GM19397 (cell line): Measurements from ENCODE around the gene TRAIP.
A peak's percentile ranks its signal among the peaks of the same experiment; 100 is the strongest.
"Not testable (repeated sequence)": the region's sequence is repeated elsewhere in the genome, so short reads cannot be mapped to it uniquely, and the experiment has no call there.

Experiments
- ATAC-seq: cut with Tn5 transposase; IDR thresholded peaks from one replicate; pipeline ENCODE4 v1.9.1; 2021; ENCODE audit warnings: mild to moderate bottlenecking, moderate library complexity; ENCODE audit not compliant: unreplicated experiment

TRAIP gene

GRCh38 chr3:49831341-49831740, 25.0 kb downstream of the TRAIP start:
- ATAC-seq, result no peak

- no peak for ATAC-seq
Measured at GRCh38 chr3:49826016-49826415, 30.3 kb downstream of the TRAIP start.

- not testable (repeated sequence) for ATAC-seq
Measured at GRCh38 chr3:49823131-49823530, 33.2 kb downstream of the TRAIP start.

- no peak for ATAC-seq
Measured at GRCh38 chr3:49813497-49814174, 42.7 kb downstream of the TRAIP start, which contains the start of gene UBA7. Gene UBA7, minus strand, starts transcription at chr3:49813953. Its CDS starts 166 bp downstream, at chr3:49813787.

GRCh38 chr3:49812916-49813496, 43.4 kb downstream of the TRAIP start:
- ATAC-seq, result no peak

- no peak for ATAC-seq
Measured at GRCh38 chr3:49807431-49808114, 48.8 kb downstream of the TRAIP start.

- no peak for ATAC-seq
Measured at GRCh38 chr3:49806850-49807249, 49.5 kb downstream of the TRAIP start.

GRCh38 chr3:49805897-49806701, 50.3 kb downstream of the TRAIP start:
- ATAC-seq, result no peak

GRCh38 chr3:49805367-49805782, 51.0 kb downstream of the TRAIP start:
- ATAC-seq, result no peak

GRCh38 chr3:49804141-49805041, 52.0 kb downstream of the TRAIP start:
- ATAC-seq, result no peak

GRCh38 chr3:49803465-49804140, 52.8 kb downstream of the TRAIP start:
- ATAC-seq, result no peak

- ATAC-seq, result peak; percentile 53
Measured at GRCh38 chr3:49802719-49803464, 53.5 kb downstream of the TRAIP start, which contains the start of gene INKA1. Gene INKA1, plus strand, starts transcription at chr3:49803261. Its CDS starts 132 bp downstream, at chr3:49803393.

GRCh38 chr3:49801160-49801559, 55.2 kb downstream of the TRAIP start:
- ATAC-seq, result no peak

GRCh38 chr3:49799761-49800160, 56.6 kb downstream of the TRAIP start, which contains the start of gene CDHR4:
Gene CDHR4, minus strand, starts transcription at chr3:49799873. Its CDS starts 61 bp downstream, at chr3:49799812.
- ATAC-seq, result no peak

GRCh38 chr3:49799105-49799504, 57.3 kb downstream of the TRAIP start:
- no peak for ATAC-seq

- ATAC-seq, result no peak
Measured at GRCh38 chr3:49794926-49795905, 61.1 kb downstream of the TRAIP start.

GRCh38 chr3:49794431-49794830, 61.9 kb downstream of the TRAIP start:
- ATAC-seq, result no peak
